ENCODE results near the gene MECR. TPM values are rescaled to one million over a fixed set of nuclear protein-coding genes. Genes with fewer than 3 reads are reported as not detected.

The MECR gene
- total RNA-seq, 1 donor from 2014 or later: 34.5 TPM

DNA sequence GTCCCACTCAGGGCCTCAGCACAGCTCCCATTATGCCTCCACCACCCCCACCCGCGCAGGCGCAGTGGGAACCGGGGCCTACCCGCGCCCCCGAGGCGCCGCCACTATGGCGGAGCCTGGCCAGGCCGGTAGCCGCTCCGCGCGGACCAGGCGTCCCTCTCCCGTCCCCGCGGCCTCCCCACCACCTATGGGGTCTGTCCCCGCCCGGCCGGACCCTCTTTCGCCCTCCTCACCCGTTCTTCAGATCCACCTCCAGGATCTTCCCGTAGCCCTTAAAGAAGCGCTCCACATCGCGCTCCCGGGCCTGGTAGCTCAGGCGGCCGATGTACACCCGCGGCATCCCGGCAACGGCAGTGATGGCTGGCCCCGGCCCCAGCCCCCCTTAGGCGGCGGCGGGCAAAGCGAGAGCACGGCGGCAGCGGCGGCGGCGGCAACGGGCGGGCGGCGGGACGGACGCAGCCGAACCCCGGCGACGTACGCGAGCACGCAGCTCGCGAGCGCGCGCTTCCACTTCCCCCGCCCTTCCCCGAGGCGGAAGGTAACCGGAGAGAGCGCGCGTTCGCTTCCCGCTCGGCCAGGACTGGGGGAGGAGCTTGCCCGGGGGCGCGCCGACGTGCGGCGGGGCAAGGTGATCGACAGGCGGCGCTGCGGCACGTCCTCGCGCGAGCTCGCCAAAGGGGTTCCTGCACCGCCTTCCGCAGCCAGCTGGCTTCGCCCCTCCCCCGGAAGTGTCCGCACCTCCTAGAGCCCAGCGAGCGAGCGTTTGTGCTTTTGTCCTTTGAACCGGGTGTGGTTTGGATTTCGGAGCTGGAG is 49.1 kb downstream of the MECR start, which contains the start of gene SRSF4:
Gene SRSF4, minus strand, starts transcription at position 488 of the 813 bp plus-strand sequence. Its CDS starts 148 bp downstream, at position 340.
- Mint-ChIP-seq H3K27me3 (ENCODE audit: insufficient read depth) (no peaks in the 10 kb centered on the region), H3K4me3 (peak within 1 kb of the TSS; percentile 97), H3K4me1 (ENCODE audit: low read depth) (peaks cover 53% of the 10 kb centered on the region), H3K36me3 (ENCODE audit: low read depth) (peaks cover 34% of the 10 kb centered on the region), H3K27ac (peak within 1 kb of the TSS; percentile 92), H3K9me3 (no peaks in the 10 kb centered on the region)
- DNase-seq (ENCODE audit: low spot score): peak; percentile 99
- intact Hi-C loops (cut with micrococcal nuclease): loop anchor here (1.0 to 10.0 kb wide), 11 partner anchors 21 to 1537 kb away; partner anchors contain the start of genes GMEB1, MECR, RCC1 and RNU11

DNA sequence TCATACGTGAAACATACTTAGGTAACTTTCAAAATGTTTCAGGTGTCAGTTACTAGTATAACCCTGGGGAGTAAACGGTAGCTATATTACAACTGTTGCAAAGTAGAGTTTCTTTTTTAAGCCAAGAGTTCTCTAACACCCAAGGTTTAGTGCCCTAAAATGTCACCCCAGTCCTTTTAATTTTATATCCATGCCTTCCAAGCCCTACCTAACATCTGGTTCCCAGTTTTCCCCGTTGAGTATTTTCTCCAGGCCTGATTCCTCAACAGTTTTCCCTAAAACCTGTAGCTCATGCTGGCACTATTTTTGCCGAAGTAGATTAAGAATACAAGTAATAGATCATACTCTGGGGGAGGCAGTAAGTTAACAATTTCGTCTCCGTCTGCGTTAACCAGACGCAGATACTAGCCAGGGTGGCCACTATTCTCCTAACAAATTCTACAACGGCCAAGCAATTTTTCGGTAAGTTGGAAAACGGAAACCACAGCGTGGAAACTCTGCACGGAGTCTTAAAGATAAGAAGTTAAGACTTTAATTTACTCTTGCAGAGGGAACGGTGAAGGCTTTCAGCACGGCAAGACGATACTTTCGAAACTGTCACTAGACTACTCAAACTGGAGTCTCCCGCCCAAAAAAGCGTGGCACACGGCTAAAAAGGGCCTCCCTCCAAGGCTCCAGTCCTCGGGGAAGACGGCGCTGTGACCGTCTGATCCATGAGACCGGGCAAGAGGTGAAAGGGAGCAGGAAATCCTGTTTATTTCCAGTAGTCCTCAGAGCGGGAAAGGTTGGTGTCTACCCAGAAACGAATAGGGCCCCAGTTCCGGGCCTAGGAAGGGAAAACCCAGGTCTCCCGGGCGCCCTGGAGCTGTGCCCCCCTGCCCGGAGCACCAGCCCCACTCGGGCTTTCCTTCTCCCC is 50.0 kb downstream of the MECR start:
- Mint-ChIP-seq H3K27me3 (ENCODE audit: insufficient read depth) (no peaks in the 10 kb centered on the region), H3K9me3 (no peaks in the 10 kb centered on the region), H3K4me1 (ENCODE audit: low read depth) (peaks cover 56% of the 10 kb centered on the region), H3K4me3 (peak overlapping the region; percentile 97), H3K36me3 (ENCODE audit: low read depth) (peaks cover 37% of the 10 kb centered on the region), H3K27ac (peak overlapping the region; percentile 92)
- intact Hi-C loops (cut with micrococcal nuclease): loop anchor here (1.0 to 10.0 kb wide), 8 partner anchors 22 to 1538 kb away; partner anchors contain the start of genes GMEB1, MECR, RCC1 and TAF12
- DNase-seq (ENCODE audit: low spot score): no peak

DNA sequence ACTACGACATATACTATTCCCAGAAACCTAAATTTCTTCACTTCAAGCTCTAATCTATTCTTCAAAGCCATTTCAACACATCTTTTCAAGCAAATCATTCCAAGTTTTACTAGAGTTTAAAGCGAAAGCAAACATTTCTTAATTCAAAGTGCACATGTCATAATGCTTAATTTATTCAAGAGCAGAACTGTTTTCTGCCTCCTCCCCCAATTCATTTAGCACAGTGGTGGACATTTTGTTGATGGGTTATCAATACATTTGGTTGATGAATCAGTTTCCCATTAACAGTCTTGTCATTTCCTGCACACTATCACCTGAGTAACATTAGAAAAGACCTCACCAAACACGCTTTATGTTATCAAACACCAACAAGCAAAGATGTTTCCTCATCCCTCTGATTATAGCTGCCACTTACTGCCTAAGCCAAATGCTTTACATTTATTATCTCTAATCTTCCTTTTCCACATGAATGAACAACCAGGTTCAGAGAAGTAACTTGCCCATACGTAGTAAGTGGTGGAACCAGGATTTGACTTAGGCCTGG is 51.0 kb downstream of the MECR start:
- H3K27ac Mint-ChIP-seq: peak overlapping the region; percentile 92
- intact Hi-C loops (cut with micrococcal nuclease): loop anchor here (2.0 to 10.0 kb wide), 5 partner anchors 51 to 675 kb away; partner anchors contain the start of genes GMEB1, MECR, RCC1 and TAF12
- H3K9me3 Mint-ChIP-seq: no peaks in the 10 kb centered on the region
- H3K4me1 Mint-ChIP-seq (ENCODE audit: low read depth): peaks cover 56% of the 10 kb centered on the region
- H3K27me3 Mint-ChIP-seq (ENCODE audit: insufficient read depth): no peaks in the 10 kb centered on the region
- no peak for DNase-seq (ENCODE audit: low spot score)
- peak overlapping the region; percentile 97 for H3K4me3 Mint-ChIP-seq
- peaks cover 38% of the 10 kb centered on the region for H3K36me3 Mint-ChIP-seq (ENCODE audit: low read depth)

DNA sequence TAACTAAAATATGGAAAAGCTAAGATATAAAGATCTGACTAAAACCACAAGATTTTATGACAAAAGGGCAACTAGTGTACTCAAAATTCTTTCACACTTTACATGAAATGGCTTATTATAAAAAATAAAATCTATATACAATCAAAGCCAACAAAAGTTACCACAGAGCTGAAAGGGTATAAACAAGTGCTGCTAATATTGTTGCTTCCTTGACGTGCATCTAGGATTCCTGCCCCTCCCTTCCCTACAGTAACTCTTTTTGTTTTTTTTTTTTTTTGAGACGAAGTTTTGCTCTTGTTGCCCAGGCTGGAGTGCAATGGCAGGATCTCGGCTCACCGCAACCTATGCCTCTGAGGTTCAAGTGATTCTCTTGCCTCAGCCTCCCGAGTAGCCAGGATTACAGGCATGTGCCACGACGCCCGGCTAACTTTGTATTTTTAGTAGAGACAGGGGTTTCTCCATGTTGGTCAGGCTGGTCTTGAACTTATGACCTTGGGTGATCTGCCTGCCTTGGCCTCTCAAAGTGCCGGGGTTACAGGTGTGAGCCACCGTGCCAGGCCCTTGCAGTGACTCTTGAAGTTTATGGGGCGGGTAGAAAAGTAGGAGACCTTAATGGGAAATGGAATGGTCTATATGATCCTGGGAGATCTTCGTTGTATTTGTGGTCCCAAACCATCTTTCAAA is 53.6 kb downstream of the MECR start:
- H3K36me3 Mint-ChIP-seq (ENCODE audit: low read depth): peaks cover 46% of the 10 kb centered on the region
- peak overlapping the region; percentile 11 for H3K4me3 Mint-ChIP-seq
- H3K9me3 Mint-ChIP-seq: no peaks in the 10 kb centered on the region
- no peak for DNase-seq (ENCODE audit: low spot score)
- intact Hi-C loops (cut with micrococcal nuclease): no loop called here
- no peak overlapping the region for H3K27ac Mint-ChIP-seq
- H3K4me1 Mint-ChIP-seq (ENCODE audit: low read depth): peaks cover 55% of the 10 kb centered on the region
- no peaks in the 10 kb centered on the region for H3K27me3 Mint-ChIP-seq (ENCODE audit: insufficient read depth)

DNA sequence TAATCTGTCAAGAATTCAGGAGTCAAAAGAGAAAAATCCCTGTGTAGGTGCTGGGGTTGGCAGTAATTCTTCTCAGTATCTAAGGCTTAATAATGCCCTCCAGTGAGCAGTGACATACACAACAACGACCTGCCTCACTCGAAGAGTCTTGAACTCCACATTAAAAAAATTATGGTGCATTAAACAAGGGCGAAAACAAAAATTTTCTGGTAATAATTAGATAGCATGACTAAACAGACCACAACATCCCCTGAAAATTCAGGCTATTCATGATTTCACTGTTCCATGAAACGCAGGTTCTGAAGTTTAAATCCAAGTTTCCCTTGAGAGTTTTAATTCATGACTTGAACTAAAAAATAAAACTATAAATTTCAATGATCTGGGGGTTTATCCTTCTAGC is 54.2 kb downstream of the MECR start:
- Mint-ChIP-seq H3K4me1 (ENCODE audit: low read depth) (peaks cover 57% of the 10 kb centered on the region), H3K9me3 (no peaks in the 10 kb centered on the region), H3K36me3 (ENCODE audit: low read depth) (peaks cover 49% of the 10 kb centered on the region), H3K27ac (no peak overlapping the region), H3K4me3 (no peak overlapping the region), H3K27me3 (ENCODE audit: insufficient read depth) (no peaks in the 10 kb centered on the region)
- intact Hi-C loops (cut with micrococcal nuclease): no loop called here
- no peak for DNase-seq (ENCODE audit: low spot score)

DNA sequence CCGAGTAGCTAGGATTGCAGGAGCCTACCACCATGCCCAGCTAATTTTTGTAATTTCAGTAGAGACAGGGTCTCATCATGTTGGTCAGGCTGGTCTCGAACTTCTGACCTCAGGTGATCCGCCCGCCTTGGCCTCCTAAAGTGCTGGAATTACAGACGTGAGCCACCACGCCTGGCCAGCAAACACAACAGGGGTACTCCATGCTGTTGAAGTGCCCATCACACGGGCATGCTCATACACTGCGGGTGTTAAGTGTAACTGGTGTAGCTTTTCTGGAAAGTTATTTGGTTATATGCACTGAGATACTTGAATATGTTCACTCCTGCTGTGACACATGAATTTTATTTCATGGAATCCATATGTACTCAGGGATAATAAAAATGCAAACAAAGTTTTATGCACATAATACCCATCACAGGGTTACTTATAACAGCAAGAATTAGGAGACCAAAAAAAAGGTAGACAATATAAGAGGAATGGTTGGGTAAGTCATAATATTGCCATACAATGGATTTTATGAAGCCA is 58.3 kb downstream of the MECR start:
- DNase-seq (ENCODE audit: low spot score): no peak
- intact Hi-C loops (cut with micrococcal nuclease): no loop called here
- peaks cover 37% of the 10 kb centered on the region for H3K36me3 Mint-ChIP-seq (ENCODE audit: low read depth)
- no peaks in the 10 kb centered on the region for H3K27me3 Mint-ChIP-seq (ENCODE audit: insufficient read depth)
- no peak overlapping the region for H3K27ac Mint-ChIP-seq
- no peaks in the 10 kb centered on the region for H3K9me3 Mint-ChIP-seq
- no peak overlapping the region for H3K4me3 Mint-ChIP-seq
- H3K4me1 Mint-ChIP-seq (ENCODE audit: low read depth): peaks cover 52% of the 10 kb centered on the region

DNA sequence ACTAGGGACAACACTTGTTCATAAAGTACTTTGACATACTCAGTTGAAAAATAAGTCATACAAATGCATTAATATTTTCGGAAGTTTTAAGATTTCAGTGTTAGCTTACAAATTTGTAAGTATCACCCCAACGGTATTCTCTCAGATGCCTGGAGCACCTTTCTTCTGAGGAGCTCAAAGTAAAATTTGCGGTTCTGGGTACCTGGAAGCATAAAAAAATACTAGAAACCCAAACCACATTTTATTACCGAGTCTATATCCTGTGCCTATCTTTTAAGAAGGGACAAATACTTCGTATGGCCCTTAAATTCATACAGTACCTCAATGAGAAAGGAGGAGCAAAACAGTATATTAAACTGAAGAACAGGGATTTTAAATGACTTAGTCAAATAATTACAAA is 59.2 kb downstream of the MECR start:
- intact Hi-C loops (cut with micrococcal nuclease): no loop called here
- DNase-seq (ENCODE audit: low spot score): no peak

DNA sequence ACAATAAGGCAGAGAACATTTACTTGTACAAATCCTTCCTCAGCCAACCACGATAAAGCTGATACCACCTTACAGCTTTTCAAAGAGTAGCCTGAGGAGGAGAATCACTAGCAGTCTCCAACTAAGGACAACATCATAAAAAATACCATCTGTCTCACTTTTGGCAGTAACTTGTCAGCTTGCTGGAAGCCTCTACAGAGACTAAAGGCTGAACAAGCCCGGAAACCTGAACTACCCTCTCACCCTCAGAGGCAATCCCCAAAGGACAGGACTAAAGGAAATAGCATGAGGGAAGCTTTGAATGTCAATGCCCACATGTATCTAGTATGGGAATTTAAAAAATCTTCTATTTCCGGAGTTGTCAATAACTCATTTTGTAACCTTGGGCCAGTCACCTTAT is 59.6 kb downstream of the MECR start:
- H3K36me3 Mint-ChIP-seq (ENCODE audit: low read depth): peaks cover 38% of the 10 kb centered on the region
- no peak overlapping the region for H3K4me3 Mint-ChIP-seq
- no peaks in the 10 kb centered on the region for H3K27me3 Mint-ChIP-seq (ENCODE audit: insufficient read depth)
- no peak for DNase-seq (ENCODE audit: low spot score)
- intact Hi-C loops (cut with micrococcal nuclease): no loop called here
- peak overlapping the region; percentile 53 for H3K27ac Mint-ChIP-seq
- peaks cover 55% of the 10 kb centered on the region for H3K4me1 Mint-ChIP-seq (ENCODE audit: low read depth)
- no peaks in the 10 kb centered on the region for H3K9me3 Mint-ChIP-seq

More for the DNA sequence above, 59.2 kb downstream of the MECR start:
- Mint-ChIP-seq H3K36me3 (ENCODE audit: low read depth) (peaks cover 37% of the 10 kb centered on the region), H3K9me3 (no peaks in the 10 kb centered on the region), H3K27ac (peak overlapping the region; percentile 44), H3K4me3 (peak overlapping the region; percentile 26), H3K27me3 (ENCODE audit: insufficient read depth) (no peaks in the 10 kb centered on the region), H3K4me1 (ENCODE audit: low read depth) (peaks cover 54% of the 10 kb centered on the region)

DNA sequence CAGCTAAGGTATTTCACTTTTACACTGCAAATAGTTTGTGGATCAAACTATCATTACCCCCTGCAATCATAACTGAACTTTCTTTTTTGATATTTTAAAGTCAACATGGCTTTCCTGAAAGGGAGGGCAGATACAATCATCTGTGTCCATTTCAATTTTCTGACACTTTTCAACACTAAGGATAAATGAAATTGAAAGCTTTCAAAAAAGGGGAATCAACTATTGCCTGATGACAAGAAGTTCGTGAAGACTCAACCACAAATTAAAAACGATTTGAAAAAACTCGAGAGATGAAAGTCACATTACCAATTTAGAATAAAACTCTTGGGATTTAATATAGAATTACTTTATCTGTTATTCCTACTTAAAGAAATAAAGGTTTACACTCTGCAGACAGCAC is 60.8 kb downstream of the MECR start:
- Mint-ChIP-seq H3K9me3 (no peaks in the 10 kb centered on the region), H3K27me3 (ENCODE audit: insufficient read depth) (no peaks in the 10 kb centered on the region), H3K27ac (peak overlapping the region; percentile 31), H3K4me1 (ENCODE audit: low read depth) (peaks cover 66% of the 10 kb centered on the region), H3K4me3 (no peak overlapping the region), H3K36me3 (ENCODE audit: low read depth) (peaks cover 47% of the 10 kb centered on the region)
- intact Hi-C loops (cut with micrococcal nuclease): no loop called here
- DNase-seq (ENCODE audit: low spot score): no peak

DNA sequence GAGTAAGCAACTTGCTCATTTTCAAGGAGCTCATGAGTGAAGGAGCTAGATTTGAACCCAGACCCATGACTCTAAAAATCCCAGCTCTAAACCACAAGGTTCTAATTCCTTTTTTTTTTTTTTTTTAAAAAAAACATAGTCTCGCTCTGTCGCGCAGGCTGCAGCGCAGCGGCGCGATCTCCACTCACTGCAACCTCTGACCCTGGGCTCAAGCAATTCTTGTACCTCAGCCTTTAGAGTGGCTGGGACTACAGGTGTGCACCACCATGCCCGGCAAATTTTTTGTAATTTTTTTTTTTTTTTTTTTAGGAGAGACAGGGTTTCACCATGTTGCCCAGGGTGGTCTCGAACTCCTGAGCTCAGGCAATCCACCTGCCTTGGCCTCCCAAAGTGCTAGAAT is 62.8 kb downstream of the MECR start:
- no peak for DNase-seq (ENCODE audit: low spot score)
- H3K4me3 Mint-ChIP-seq: no peak overlapping the region
- no peaks in the 10 kb centered on the region for H3K27me3 Mint-ChIP-seq (ENCODE audit: insufficient read depth)
- H3K36me3 Mint-ChIP-seq (ENCODE audit: low read depth): peaks cover 51% of the 10 kb centered on the region
- no peak overlapping the region for H3K27ac Mint-ChIP-seq
- intact Hi-C loops (cut with micrococcal nuclease): no loop called here
- H3K4me1 Mint-ChIP-seq (ENCODE audit: low read depth): peaks cover 80% of the 10 kb centered on the region
- no peaks in the 10 kb centered on the region for H3K9me3 Mint-ChIP-seq

DNA sequence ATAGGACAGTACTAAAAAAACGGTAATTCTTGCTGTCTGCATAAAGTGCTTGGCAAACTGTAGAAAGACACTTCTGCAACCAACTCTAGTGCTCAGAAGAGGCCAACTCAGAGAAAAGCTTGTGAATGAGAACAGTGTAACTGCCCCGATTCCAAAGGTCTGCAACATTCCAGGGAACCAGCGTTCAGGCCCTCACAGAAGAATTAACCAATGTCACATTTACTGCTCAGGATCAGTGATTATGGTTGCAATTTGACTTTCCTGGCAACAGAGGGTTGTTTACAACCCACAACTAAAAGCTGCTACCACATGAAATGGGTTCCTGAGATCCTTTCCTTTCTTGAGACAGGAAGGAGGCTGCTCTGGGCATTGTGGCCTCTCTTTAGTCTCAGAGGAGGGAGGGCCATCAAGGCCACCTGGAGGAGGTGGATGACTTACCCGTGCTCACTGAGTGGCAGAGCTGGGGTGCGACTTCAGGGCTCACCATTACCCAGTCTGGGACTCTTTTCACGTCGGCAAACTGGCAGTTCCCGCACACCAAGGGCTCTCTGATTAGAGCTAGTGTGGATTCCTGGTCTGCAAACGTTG is 64.3 kb downstream of the MECR start:
- intact Hi-C loops (cut with micrococcal nuclease): no loop called here
- Mint-ChIP-seq H3K27ac (peak overlapping the region; percentile 55), H3K4me1 (ENCODE audit: low read depth) (peaks cover 73% of the 10 kb centered on the region), H3K4me3 (no peak overlapping the region), H3K36me3 (ENCODE audit: low read depth) (peaks cover 43% of the 10 kb centered on the region), H3K9me3 (no peaks in the 10 kb centered on the region), H3K27me3 (ENCODE audit: insufficient read depth) (no peaks in the 10 kb centered on the region)
- no peak for DNase-seq (ENCODE audit: low spot score)

DNA sequence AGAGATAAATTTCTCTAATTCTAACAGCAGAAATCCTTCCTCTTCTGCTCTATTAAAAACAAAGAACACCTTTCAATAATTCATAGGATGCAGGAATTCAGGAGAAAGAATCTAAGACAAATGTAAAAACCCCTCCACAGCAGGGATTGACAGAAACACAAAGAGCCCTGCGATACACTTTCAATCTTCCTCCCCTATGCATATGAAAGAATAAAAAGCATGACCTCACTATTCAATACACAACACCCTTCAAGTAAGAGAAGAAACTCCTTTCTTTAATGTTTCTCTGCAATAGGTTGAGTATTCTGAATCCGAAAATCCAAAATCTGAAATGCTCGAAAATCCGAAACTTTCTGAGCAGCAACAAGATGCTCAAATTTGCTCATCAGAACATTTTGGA is 66.1 kb downstream of the MECR start:
- H3K4me1 Mint-ChIP-seq (ENCODE audit: low read depth): peaks cover 65% of the 10 kb centered on the region
- peak overlapping the region; percentile 27 for H3K27ac Mint-ChIP-seq
- no peak overlapping the region for H3K4me3 Mint-ChIP-seq
- intact Hi-C loops (cut with micrococcal nuclease): no loop called here
- DNase-seq (ENCODE audit: low spot score): no peak
- peaks cover 40% of the 10 kb centered on the region for H3K36me3 Mint-ChIP-seq (ENCODE audit: low read depth)
- no peaks in the 10 kb centered on the region for H3K9me3 Mint-ChIP-seq
- H3K27me3 Mint-ChIP-seq (ENCODE audit: insufficient read depth): no peaks in the 10 kb centered on the region

Measured in activated T-helper 1 cell treated with anti-CD3 and anti-CD28 coated beads, Interleukin-12 subunit alpha, Interleukin-12 subunit beta, Interleukin-2, Interleukin-4 antibody, amounts not matched to agents 30 ng/mL and 10 ng/mL and 1 ng/mL, durations not matched to agents 14 hours and 24 hours and 36 hours (primary cell).